GM23338 (cell line): ENCODE data around the gene ENPP1. TPM values are rescaled to one million over a fixed set of nuclear protein-coding genes. Genes with fewer than 3 reads are reported as not detected.

ENCODE experiments used
- ATAC-seq: fragments of 200-7000 bp; cut with Tn5 transposase; 3 replicates; pipeline ENCODE4 v1.9.1; 2020
- DNase-seq: peaks from one replicate; pipeline ENCODE4 v3.0.0-alpha.2; 2015; ENCODE audit warnings: low spot score
- H2AFZ ChIP-seq: fragments of 200-600 bp; sonication (generic); 2 replicates; pipeline ENCODE4 v1.8.0; 2016; ENCODE audit warnings: antibody characterized with exemption, mild to moderate bottlenecking, moderate library complexity
- H3F3A ChIP-seq: fragments of 200-600 bp; sonication (generic); replicated peaks from 2 replicates; pipeline ENCODE4 v1.8.0; 2017; ENCODE audit warnings: antibody characterized with exemption, mixed run types, low read depth
- H3K27ac ChIP-seq: fragments of 200-600 bp; sonication (generic); 2 replicates; pipeline ENCODE4 v1.6.1; 2016; ENCODE audit warnings: low read depth
- H3K27me3 ChIP-seq: fragments of 200-600 bp; sonication (generic); 2 replicates; pipeline ENCODE4 v1.8.0; 2016; ENCODE audit warnings: mild to moderate bottlenecking, mixed run types, moderate library complexity; ENCODE audit not compliant: insufficient read depth
- H3K36me3 ChIP-seq: fragments of 200-600 bp; sonication (generic); 2 replicates; pipeline ENCODE4 v1.8.0; 2016; ENCODE audit warnings: mild to moderate bottlenecking; ENCODE audit not compliant: insufficient read depth
- H3K4me1 ChIP-seq: fragments of 200-600 bp; sonication (generic); 2 replicates; pipeline ENCODE4 v1.8.0; 2016; ENCODE audit warnings: mild to moderate bottlenecking, moderate library complexity; ENCODE audit not compliant: insufficient read depth
- H3K4me2 ChIP-seq: fragments of 200-600 bp; sonication (generic); 2 replicates; pipeline ENCODE4 v1.7.1; 2017; ENCODE audit warnings: mixed run types
- H3K4me3 ChIP-seq: fragments of 200-600 bp; sonication (generic); 2 replicates; pipeline ENCODE4 v1.6.1; 2016; ENCODE audit warnings: mixed run types
- H3K79me2 ChIP-seq: fragments of 200-600 bp; sonication (generic); replicated peaks from 2 replicates; pipeline ENCODE4 v1.8.0; 2017; ENCODE audit warnings: mild to moderate bottlenecking; ENCODE audit not compliant: insufficient read depth
- H3K9me2 ChIP-seq: fragments of 200-600 bp; sonication (generic); 2 replicates; pipeline ENCODE4 v1.8.0; 2017; ENCODE audit not compliant: insufficient read depth
- H4K20me1 ChIP-seq: fragments of 200-600 bp; sonication (generic); replicated peaks from 2 replicates; pipeline ENCODE4 v1.8.0; 2017; ENCODE audit warnings: mild to moderate bottlenecking; ENCODE audit not compliant: insufficient read depth
- H3K27ac Mint-ChIP-seq: 2 replicates; pipeline ENCODE4 v1.8.0; 2020; ENCODE audit warnings: inconsistent platforms, mild to moderate bottlenecking, moderate library complexity, mixed read lengths
- H3K27me3 Mint-ChIP-seq: 3 replicates; pipeline ENCODE4 v1.8.0; 2022; ENCODE audit warnings: low read depth, mild to moderate bottlenecking, moderate library complexity, mixed read lengths, inconsistent platforms; ENCODE audit not compliant: insufficient read depth, poor library complexity
- H3K36me3 Mint-ChIP-seq: 3 replicates; pipeline ENCODE4 v1.8.0; 2021; ENCODE audit warnings: low read depth, mild to moderate bottlenecking, inconsistent platforms, moderate library complexity, mixed read lengths
- H3K4me1 Mint-ChIP-seq: 3 replicates; pipeline ENCODE4 v1.8.0; 2020; ENCODE audit warnings: mild to moderate bottlenecking, inconsistent platforms, mixed read lengths
- H3K4me3 Mint-ChIP-seq: 3 replicates; pipeline ENCODE4 v1.8.0; 2021; ENCODE audit warnings: moderate library complexity, mild to moderate bottlenecking, inconsistent platforms, mixed read lengths
- H3K9me3 Mint-ChIP-seq: 3 replicates; pipeline ENCODE4 v1.8.0; 2020; ENCODE audit warnings: moderate library complexity, mild to moderate bottlenecking, inconsistent platforms, mixed read lengths
- CREB1 ChIP-seq: fragments of 250-450 bp; sonication (Bioruptor Pico); IDR thresholded peaks from 2 replicates; pipeline ENCODE4 v1.5.0; 2020; ENCODE audit warnings: low read depth, mild to moderate bottlenecking, moderate library complexity
- CTCF ChIP-seq, 2 experiments: fragments of 200-600 bp in 1 of 2; sonication (generic) in 1 of 2; conservative IDR thresholded peaks; 2 replicates each; pipeline versions ENCODE4 v1.5.1 to v1.6.1; 2016 to 2017; ENCODE audit warnings: antibody characterized with exemption in 2 of 2, low read depth in 2 of 2, mild to moderate bottlenecking in 2 of 2, moderate library complexity in 1 of 2
- ETS1 ChIP-seq: IDR thresholded peaks from 2 replicates; pipeline ENCODE4 v1.6.1; 2016; ENCODE audit warnings: antibody characterized with exemption
- EZH2 ChIP-seq: fragments of 200-600 bp; sonication (generic); IDR thresholded peaks from one replicate; pipeline ENCODE4 v1.8.0; 2017; ENCODE audit warnings: antibody characterized with exemption, mild to moderate bottlenecking, low read depth; ENCODE audit not compliant: unreplicated experiment
- EZH2phosphoT487 ChIP-seq: fragments of 200-600 bp; sonication (generic); IDR thresholded peaks from one replicate; pipeline ENCODE4 v1.8.1; 2018; ENCODE audit warnings: antibody characterized with exemption; ENCODE audit not compliant: unreplicated experiment
- JUNB ChIP-seq: IDR thresholded peaks from one replicate; pipeline ENCODE4 v1.6.1; 2016; ENCODE audit warnings: antibody characterized with exemption; ENCODE audit not compliant: unreplicated experiment
- NANOG ChIP-seq: IDR thresholded peaks from 2 replicates; pipeline ENCODE4 v1.6.1; 2016; ENCODE audit warnings: antibody characterized with exemption, borderline replicate concordance
- POLR2AphosphoS5 ChIP-seq: IDR thresholded peaks from 2 replicates; pipeline ENCODE4 v1.6.1; 2016; ENCODE audit warnings: antibody characterized with exemption, low read depth
- STAT1 ChIP-seq: IDR thresholded peaks from one replicate; pipeline ENCODE4 v1.6.1; 2016; ENCODE audit warnings: antibody characterized with exemption; ENCODE audit not compliant: unreplicated experiment
- ZNF114 ChIP-seq: fragments of 250-450 bp; sonication (Bioruptor Pico); IDR thresholded peaks from 2 replicates; pipeline ENCODE4 v1.5.0; 2020; ENCODE audit warnings: mild to moderate bottlenecking, moderate library complexity
- ZNF331 ChIP-seq: fragments of 250-450 bp; sonication (Bioruptor Pico); IDR thresholded peaks from 2 replicates; pipeline ENCODE4 v1.5.0; 2020; ENCODE audit warnings: low read depth, mild to moderate bottlenecking, moderate library complexity
- polyA plus RNA-seq: library from polyadenylated mRNA; unstranded; fragments of >200 nt; fragmentation: Nextera tagmentation; extraction: Ambion mirVana; gene quantifications from 2 replicates; pipeline ENCODE4 v1.2.1, GENCODE V29; 2016
- total RNA-seq: library from RNA; depleted of rRNA; stranded (reverse); fragments of >200 nt; shearing (Covaris generic); gene quantifications from 2 replicates; pipeline ENCODE4 v1.2.3, GENCODE V29; 2014

Gene ENPP1
- total and polyA plus RNA-seq, 2 experiments from 2014 or later, result 17.3 to 46.9 TPM

- TF ChIP-seq STAT1 (no peak), ETS1 (no peak), EZH2phosphoT487 (no peak), NANOG (no peak), CREB1 (CRISPR knock-in tag) (no peak), ZNF331 (CRISPR knock-in tag) (no peak), ZNF114 (CRISPR knock-in tag) (no peak), CTCF (conservative IDR thresholded peaks at IDR 0.05; ENCODE audit: low read depth in 2 of 2) (no peak), POLR2AphosphoS5 (no peak), JUNB (no peak)
These were observed 845 bp downstream of the ENPP1 start (continued) for GRCh38 chr6:131808460-131809269.

GRCh38 chr6:131811500-131811899 is 3.7 kb downstream of the ENPP1 start:
- no peak overlapping the region for H2AFZ ChIP-seq
- peaks cover 15% of the 10 kb centered on the region; the same call in 1 of the 2 replicates for H4K20me1 ChIP-seq
- Mint-ChIP-seq H3K4me1 (peaks cover 34% of the 10 kb centered on the region), H3K27ac (no peak overlapping the region), H3K4me3 (no peak overlapping the region), H3K9me3 (no peaks in the 10 kb centered on the region; the same call in 1 of the 3 replicates), H3K27me3 (peaks cover 3% of the 10 kb centered on the region), H3K36me3 (no peaks in the 10 kb centered on the region)
- no peaks in the 10 kb centered on the region for H3K9me2 ChIP-seq
- no peak for TF ChIP-seq CTCF (conservative IDR thresholded peaks at IDR 0.05; ENCODE audit: low read depth in 2 of 2)
- TF ChIP-seq ZNF331 (CRISPR knock-in tag), result no peak
- no peak for TF ChIP-seq POLR2AphosphoS5
- no peak for TF ChIP-seq JUNB
- TF ChIP-seq EZH2, result no peak
- ATAC-seq (no peak), DNase-seq (no peak)
- peaks cover 75% of the 10 kb centered on the region for H3K79me2 ChIP-seq
- H3K4me1 ChIP-seq, result peaks cover 40% of the 10 kb centered on the region
- H3K4me3 ChIP-seq, result no peak overlapping the region
- H3F3A ChIP-seq, result peaks cover 5% of the 10 kb centered on the region
- no peak overlapping the region for H3K4me2 ChIP-seq
- no peaks in the 10 kb centered on the region for H3K36me3 ChIP-seq
- H3K27ac ChIP-seq, result no peak overlapping the region
- H3K27me3 ChIP-seq, result peaks cover 12% of the 10 kb centered on the region; the same call in 1 of the 2 replicates
